Activated naive CD4-positive, alpha-beta T cell treated with anti-CD3 and anti-CD28 coated beads for 36 hours (primary cell): ENCODE measurements around the gene ABL1. TPM values are rescaled to one million over a fixed set of nuclear protein-coding genes. Genes with fewer than 3 reads are reported as not detected.

Experiments
- CTCF ChIA-PET: fragments of 350-600 bp; sonication (Branson Sonifier 250); formaldehyde crosslinking; loops from one replicate; lab custom pipeline; 2021; ENCODE audit warnings: antibody characterized with exemption; lab: Charles Lee
- DNase-seq: peaks from one replicate; pipeline ENCODE4 v3.0.0-alpha.2; 2020
- H3K27ac Mint-ChIP-seq: one replicate; pipeline ENCODE4 v1.8.0; 2021; ENCODE audit warnings: mild to moderate bottlenecking, mixed read lengths
- H3K27me3 Mint-ChIP-seq: one replicate; pipeline ENCODE4 v1.8.0; 2021; ENCODE audit warnings: low read depth, mixed read lengths
- H3K36me3 Mint-ChIP-seq: one replicate; pipeline ENCODE4 v1.8.0; 2021; ENCODE audit warnings: low read depth, mixed read lengths
- H3K4me1 Mint-ChIP-seq: one replicate; pipeline ENCODE4 v1.8.0; 2021; ENCODE audit warnings: low read depth, mixed read lengths
- H3K4me3 Mint-ChIP-seq: one replicate; pipeline ENCODE4 v1.8.0; 2021; ENCODE audit warnings: mild to moderate bottlenecking, moderate library complexity, mixed read lengths
- H3K9me3 Mint-ChIP-seq: one replicate; pipeline ENCODE4 v1.8.0; 2021; ENCODE audit warnings: mixed read lengths
- intact Hi-C: fragments of 100-400 bp; cut with micrococcal nuclease; formaldehyde crosslinking; loops from one replicate; pipeline ENCODE4 v1.15.1; 2023
- total RNA-seq, 2 experiments: library from RNA; stranded (reverse); gene quantifications; one replicate each; pipeline ENCODE4 v1.2.3, GENCODE V29; 2021

The ABL1 gene
- total RNA-seq, 2 experiments from 2014 or later, result 25.7 to 26.1 TPM

GRCh38 chr9:130915096-130915447 is 80.0 kb downstream of the ABL1 start:
- Mint-ChIP-seq H3K27ac (no peak overlapping the region), H3K36me3 (no peaks in the 10 kb centered on the region), H3K9me3 (no peaks in the 10 kb centered on the region), H3K4me1 (no peaks in the 10 kb centered on the region), H3K4me3 (no peak overlapping the region), H3K27me3 (no peaks in the 10 kb centered on the region)
- no peak for DNase-seq
- intact Hi-C loops, result no loop called here
- CTCF ChIA-PET, result no interaction called here

DNA sequence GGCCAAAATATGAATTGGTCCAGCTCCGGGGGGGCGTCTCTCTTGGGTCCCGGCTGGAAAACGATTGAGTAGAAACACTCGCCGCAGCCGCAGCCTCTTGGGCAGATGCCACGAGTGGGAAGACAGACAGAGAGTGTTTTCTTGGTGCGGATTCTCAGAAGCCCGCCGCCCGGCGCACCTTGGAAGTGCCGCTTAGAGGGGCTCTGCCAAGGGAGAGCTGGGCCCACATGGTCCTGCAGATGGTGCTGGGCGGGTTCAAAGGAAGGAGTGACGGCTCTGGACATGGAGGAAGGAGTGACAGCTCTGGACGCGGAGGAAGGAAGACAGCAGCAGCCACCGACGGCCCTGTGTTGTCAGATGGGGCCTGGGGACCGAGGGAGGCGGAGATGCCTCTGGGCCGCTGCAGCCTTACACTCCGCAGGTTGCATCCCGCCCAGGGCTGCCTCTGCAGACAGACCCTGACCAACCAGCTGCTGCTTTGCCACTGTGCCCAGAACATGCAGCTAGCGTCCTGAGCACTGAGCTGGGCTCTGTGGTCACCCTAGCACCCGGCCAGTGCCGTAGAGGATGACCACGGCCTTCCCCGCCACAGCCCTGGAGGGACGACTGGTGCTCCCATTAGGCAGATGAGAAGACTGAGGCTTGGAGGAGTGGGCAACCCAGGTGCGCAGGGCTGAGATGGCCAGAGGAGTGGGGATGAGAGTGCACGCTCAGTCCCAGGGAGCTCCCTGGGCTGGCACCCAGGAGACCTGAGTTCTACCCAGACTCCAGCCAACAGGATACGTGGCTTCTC is 82.3 kb downstream of the ABL1 start:
- Mint-ChIP-seq H3K27ac (no peak overlapping the region), H3K9me3 (no peaks in the 10 kb centered on the region), H3K4me1 (no peaks in the 10 kb centered on the region), H3K27me3 (no peaks in the 10 kb centered on the region), H3K36me3 (no peaks in the 10 kb centered on the region), H3K4me3 (no peak overlapping the region)
- CTCF ChIA-PET, result no interaction called here
- DNase-seq, result no peak
- intact Hi-C loops, result no loop called here

- CTCF ChIA-PET, result no interaction called here
- peaks cover 6% of the 10 kb centered on the region for H3K27me3 Mint-ChIP-seq
- no peaks in the 10 kb centered on the region for H3K9me3 Mint-ChIP-seq
- no peak overlapping the region for H3K4me3 Mint-ChIP-seq
- no peak overlapping the region for H3K27ac Mint-ChIP-seq
- no peaks in the 10 kb centered on the region for H3K36me3 Mint-ChIP-seq
- no peak for DNase-seq
- H3K4me1 Mint-ChIP-seq, result no peaks in the 10 kb centered on the region
- intact Hi-C loops, result no loop called here
These were observed 83.2 kb downstream of the ABL1 start for GRCh38 chr9:130918101-130918825.

GRCh38 chr9:130918826-130919558 is 83.9 kb downstream of the ABL1 start:
- DNase-seq, result no peak
- intact Hi-C loops, result no loop called here
- Mint-ChIP-seq H3K4me1 (no peaks in the 10 kb centered on the region), H3K9me3 (no peaks in the 10 kb centered on the region), H3K27me3 (peaks cover 6% of the 10 kb centered on the region), H3K27ac (no peak overlapping the region), H3K4me3 (no peak overlapping the region), H3K36me3 (no peaks in the 10 kb centered on the region)
- CTCF ChIA-PET, result no interaction called here

GRCh38 chr9:130919559-130920145 is 84.6 kb downstream of the ABL1 start:
- no peaks in the 10 kb centered on the region for H3K36me3 Mint-ChIP-seq
- no peak overlapping the region for H3K4me3 Mint-ChIP-seq
- CTCF ChIA-PET, result no interaction called here
- H3K27me3 Mint-ChIP-seq, result peaks cover 6% of the 10 kb centered on the region
- intact Hi-C loops, result no loop called here
- H3K4me1 Mint-ChIP-seq, result no peaks in the 10 kb centered on the region
- no peaks in the 10 kb centered on the region for H3K9me3 Mint-ChIP-seq
- no peak for DNase-seq
- no peak overlapping the region for H3K27ac Mint-ChIP-seq

DNA sequence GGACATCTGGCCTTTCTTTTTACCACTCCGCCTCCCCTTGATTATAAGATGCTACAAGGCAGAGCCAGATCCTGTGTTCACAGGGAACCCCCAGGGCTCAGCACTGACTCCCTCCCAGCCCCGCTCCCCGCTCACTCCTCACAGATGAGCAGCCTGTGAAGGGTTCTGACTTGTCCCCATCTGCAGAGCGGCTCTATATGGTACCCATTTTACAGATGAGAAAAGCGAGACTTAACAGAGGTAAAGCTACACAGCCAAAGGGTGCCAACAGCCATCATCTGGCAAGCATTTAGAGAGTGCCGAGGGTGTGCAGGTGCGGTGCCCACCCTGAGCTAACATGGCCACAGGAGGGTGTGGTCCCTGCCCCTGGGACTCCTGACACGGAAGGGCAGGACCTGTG is 85.2 kb downstream of the ABL1 start:
- Mint-ChIP-seq H3K36me3 (no peaks in the 10 kb centered on the region), H3K4me3 (no peak overlapping the region), H3K27ac (no peak overlapping the region), H3K27me3 (peaks cover 6% of the 10 kb centered on the region), H3K9me3 (no peaks in the 10 kb centered on the region), H3K4me1 (no peaks in the 10 kb centered on the region)
- no peak for DNase-seq
- intact Hi-C loops, result no loop called here
- CTCF ChIA-PET, result no interaction called here

DNA sequence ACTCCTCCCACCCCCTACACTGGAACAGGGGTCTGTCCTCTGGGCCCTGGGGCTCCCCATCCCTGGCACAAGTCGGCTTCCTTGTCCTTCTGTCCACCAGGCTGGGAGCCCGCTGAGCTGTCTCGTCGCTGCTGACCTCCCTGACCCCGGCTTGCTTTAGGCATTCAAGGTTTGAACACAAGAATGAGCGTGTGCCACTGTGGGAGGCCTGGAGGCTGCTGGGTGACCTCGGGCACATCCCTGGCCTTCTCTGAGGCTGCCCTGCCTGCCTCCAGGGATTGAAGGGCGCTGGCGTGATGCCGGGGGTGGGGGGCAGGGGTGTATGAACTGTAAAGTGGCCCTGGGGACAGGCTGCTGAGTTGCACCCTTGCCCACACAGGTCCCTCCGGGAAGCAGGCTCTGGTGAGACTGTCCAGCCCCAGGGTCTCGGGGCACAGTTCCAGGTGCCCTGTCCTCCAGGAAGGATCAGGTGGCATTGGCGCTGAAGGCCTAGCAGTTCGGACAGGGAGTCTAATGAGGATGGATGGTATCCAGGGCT is 85.8 kb downstream of the ABL1 start:
- Mint-ChIP-seq H3K27me3 (peaks cover 6% of the 10 kb centered on the region), H3K4me3 (no peak overlapping the region), H3K4me1 (no peaks in the 10 kb centered on the region), H3K36me3 (no peaks in the 10 kb centered on the region), H3K27ac (no peak overlapping the region), H3K9me3 (no peaks in the 10 kb centered on the region)
- intact Hi-C loops, result no loop called here
- CTCF ChIA-PET, result no interaction called here
- DNase-seq, result no peak

GRCh38 chr9:130921300-130921988 is 86.4 kb downstream of the ABL1 start:
- no peak overlapping the region for H3K4me3 Mint-ChIP-seq
- H3K27me3 Mint-ChIP-seq, result peaks cover 6% of the 10 kb centered on the region
- H3K4me1 Mint-ChIP-seq, result no peaks in the 10 kb centered on the region
- no peaks in the 10 kb centered on the region for H3K9me3 Mint-ChIP-seq
- no peak for DNase-seq
- intact Hi-C loops, result no loop called here
- no peaks in the 10 kb centered on the region for H3K36me3 Mint-ChIP-seq
- no peak overlapping the region for H3K27ac Mint-ChIP-seq
- CTCF ChIA-PET, result interaction anchor here (0.6 kb wide), 1 partner anchor 619 kb away, joined by 5 read pairs; no protein-coding TSS in a partner anchor

- CTCF ChIA-PET, result interaction anchor here (0.6 kb wide), 1 partner anchor 618 kb away, joined by 5 read pairs; no protein-coding TSS in a partner anchor
- intact Hi-C loops, result no loop called here
- Mint-ChIP-seq H3K4me3 (no peak overlapping the region), H3K36me3 (no peaks in the 10 kb centered on the region), H3K9me3 (no peaks in the 10 kb centered on the region), H3K4me1 (no peaks in the 10 kb centered on the region), H3K27me3 (peaks cover 6% of the 10 kb centered on the region), H3K27ac (no peak overlapping the region)
- DNase-seq, result no peak
These were observed 87.2 kb downstream of the ABL1 start for GRCh38 chr9:130921989-130922892.

DNA sequence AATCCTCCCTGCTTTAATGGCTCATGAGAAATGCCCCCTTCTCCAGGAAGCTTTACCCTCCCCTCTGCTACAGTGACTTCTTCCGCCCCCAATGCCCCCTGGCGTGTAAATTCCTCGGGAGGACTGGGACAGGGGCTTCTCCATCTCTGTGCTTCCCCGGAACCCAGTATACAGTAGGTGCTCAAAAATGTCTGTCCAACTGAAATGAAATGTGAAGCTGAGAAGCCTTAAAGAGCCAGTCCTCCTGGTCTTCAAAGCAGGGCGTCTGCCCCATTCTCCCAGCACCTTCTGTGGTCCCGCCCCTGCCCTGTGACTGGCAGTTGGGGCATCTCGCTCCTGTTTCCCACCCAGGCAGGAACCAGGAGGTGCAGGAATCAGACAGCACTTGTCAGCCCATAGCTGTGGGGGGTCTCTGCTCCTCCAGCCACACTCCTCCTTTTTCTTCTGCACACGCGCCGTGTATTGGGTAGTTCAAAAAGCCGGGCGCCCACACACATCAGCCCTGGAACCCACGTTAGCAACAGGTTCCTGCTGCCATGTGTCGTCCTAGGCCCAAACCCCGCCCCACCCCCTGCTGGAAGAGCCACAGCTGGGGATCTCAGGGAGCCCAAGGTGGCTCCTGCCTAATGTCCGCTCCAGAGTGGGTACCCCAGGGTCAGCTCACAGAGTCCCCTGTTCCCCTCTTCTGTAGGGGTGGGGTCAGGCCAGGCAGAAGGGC is 88.0 kb downstream of the ABL1 start:
- H3K36me3 Mint-ChIP-seq, result no peaks in the 10 kb centered on the region
- intact Hi-C loops, result no loop called here
- CTCF ChIA-PET, result no interaction called here
- H3K9me3 Mint-ChIP-seq, result no peaks in the 10 kb centered on the region
- no peak overlapping the region for H3K4me3 Mint-ChIP-seq
- H3K27ac Mint-ChIP-seq, result no peak overlapping the region
- peaks cover 6% of the 10 kb centered on the region for H3K27me3 Mint-ChIP-seq
- H3K4me1 Mint-ChIP-seq, result no peaks in the 10 kb centered on the region
- no peak for DNase-seq
